ENCODE measurements around the gene ZNF160. TPM values are rescaled to one million over a fixed set of nuclear protein-coding genes. Genes with fewer than 3 reads are reported as not detected.

Gene ZNF160
- total RNA-seq, 1 experiment from 2014 or later, result 33.3 TPM

DNA sequence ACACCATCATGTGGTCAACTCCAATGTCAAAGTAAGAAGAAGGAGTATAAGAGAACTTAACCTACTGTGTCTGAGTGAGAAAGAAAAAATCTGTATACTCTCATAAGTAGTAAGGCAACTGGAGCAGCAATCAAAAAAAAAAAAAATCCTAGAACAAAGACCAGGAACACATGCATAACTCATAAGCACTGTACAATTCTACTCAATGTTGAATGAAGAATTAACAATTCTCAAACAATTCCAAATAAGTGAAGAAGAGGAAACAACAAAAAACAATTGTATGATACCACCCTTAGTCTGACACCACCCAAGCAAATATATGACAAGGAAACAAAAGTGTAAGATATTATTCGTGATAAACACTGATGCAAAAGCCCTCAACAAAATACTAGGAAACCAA is 24.6 kb downstream of the ZNF160 start:
- H3K4me3 Mint-ChIP-seq (ENCODE audit: unreplicated experiment), result no peak overlapping the region
- DNase-seq, result no peak
- H3K27me3 Mint-ChIP-seq (ENCODE audit: insufficient read depth, unreplicated experiment), result no peaks in the 10 kb centered on the region
- Histone ChIP-seq H3K4me1 (no peaks in the 10 kb centered on the region), H3K4me3 (ENCODE audit: low read depth, low read length) (no peak overlapping the region), H3K9me3 (peaks cover 13% of the 10 kb centered on the region), H3K27me3 (replicated peaks; ENCODE audit: control insufficient read depth, insufficient read depth, low read length) (no peaks in the 10 kb centered on the region), H3K36me3 (ENCODE audit: control insufficient read depth, insufficient read depth, low read length) (peaks cover 5% of the 10 kb centered on the region)
- TF ChIP-seq, protein P1, sequence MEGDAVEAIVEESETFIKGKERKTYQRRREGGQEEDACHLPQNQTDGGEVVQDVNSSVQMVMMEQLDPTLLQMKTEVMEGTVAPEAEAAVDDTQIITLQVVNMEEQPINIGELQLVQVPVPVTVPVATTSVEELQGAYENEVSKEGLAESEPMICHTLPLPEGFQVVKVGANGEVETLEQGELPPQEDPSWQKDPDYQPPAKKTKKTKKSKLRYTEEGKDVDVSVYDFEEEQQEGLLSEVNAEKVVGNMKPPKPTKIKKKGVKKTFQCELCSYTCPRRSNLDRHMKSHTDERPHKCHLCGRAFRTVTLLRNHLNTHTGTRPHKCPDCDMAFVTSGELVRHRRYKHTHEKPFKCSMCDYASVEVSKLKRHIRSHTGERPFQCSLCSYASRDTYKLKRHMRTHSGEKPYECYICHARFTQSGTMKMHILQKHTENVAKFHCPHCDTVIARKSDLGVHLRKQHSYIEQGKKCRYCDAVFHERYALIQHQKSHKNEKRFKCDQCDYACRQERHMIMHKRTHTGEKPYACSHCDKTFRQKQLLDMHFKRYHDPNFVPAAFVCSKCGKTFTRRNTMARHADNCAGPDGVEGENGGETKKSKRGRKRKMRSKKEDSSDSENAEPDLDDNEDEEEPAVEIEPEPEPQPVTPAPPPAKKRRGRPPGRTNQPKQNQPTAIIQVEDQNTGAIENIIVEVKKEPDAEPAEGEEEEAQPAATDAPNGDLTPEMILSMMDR (IDR thresholded peaks at IDR 0.05; ENCODE audit: insufficient read depth in 1 of 2, low read depth in 1 of 2, low read length in 1 of 2, severe bottlenecking in 1 of 2, unreplicated experiment in 1 of 2), result no peak
- BruUV-seq (replicated peaks), result no TSS peak
- no peak overlapping the region for H3K27ac Mint-ChIP-seq (ENCODE audit: unreplicated experiment)
- intact Hi-C loops (cut with micrococcal nuclease; ENCODE audit: unreplicated experiment), result no loop called here
- POLR2A ChIA-PET, result no interaction called here
- H3K9me3 Mint-ChIP-seq (ENCODE audit: unreplicated experiment), result peaks cover 50% of the 10 kb centered on the region
- peaks cover 52% of the 10 kb centered on the region for H3K36me3 Mint-ChIP-seq (ENCODE audit: insufficient read depth, unreplicated experiment)
- CTCF ChIA-PET, result no interaction called here
- H3K4me1 Mint-ChIP-seq (ENCODE audit: low read depth, unreplicated experiment), result no peaks in the 10 kb centered on the region

- H3K4me3 ChIP-seq (ENCODE audit: low read depth, low read length), result no peak overlapping the region
- Mint-ChIP-seq H3K27me3 (ENCODE audit: insufficient read depth, unreplicated experiment) (no peaks in the 10 kb centered on the region), H3K4me1 (ENCODE audit: low read depth, unreplicated experiment) (no peaks in the 10 kb centered on the region), H3K9me3 (ENCODE audit: unreplicated experiment) (peaks cover 47% of the 10 kb centered on the region), H3K4me3 (ENCODE audit: unreplicated experiment) (no peak overlapping the region), H3K27ac (ENCODE audit: unreplicated experiment) (no peak overlapping the region), H3K36me3 (ENCODE audit: insufficient read depth, unreplicated experiment) (peaks cover 56% of the 10 kb centered on the region)
- DNase-seq, result peak; percentile 41 to 45
- intact Hi-C loops (cut with micrococcal nuclease; ENCODE audit: unreplicated experiment), result no loop called here
- no TSS peak for BruUV-seq (replicated peaks)
- H3K27me3 ChIP-seq (replicated peaks; ENCODE audit: control insufficient read depth, insufficient read depth, low read length), result no peaks in the 10 kb centered on the region
- H3K9me3 ChIP-seq, result peaks cover 26% of the 10 kb centered on the region
- POLR2A ChIA-PET, result no interaction called here
- H3K4me1 ChIP-seq, result no peaks in the 10 kb centered on the region
- TF ChIP-seq, protein P1 (IDR thresholded peaks at IDR 0.05; ENCODE audit: insufficient read depth in 1 of 2, low read depth in 1 of 2, low read length in 1 of 2, severe bottlenecking in 1 of 2, unreplicated experiment in 1 of 2), result peak; percentile 17 to 42
- H3K36me3 ChIP-seq (ENCODE audit: control insufficient read depth, insufficient read depth, low read length), result peaks cover 4% of the 10 kb centered on the region
- CTCF ChIA-PET, result no interaction called here
Measured at GRCh38 chr19:53076984-53077383, 26.2 kb downstream of the ZNF160 start.

GRCh38 chr19:53068834-53069233 is 34.4 kb downstream of the ZNF160 start:
- no peaks in the 10 kb centered on the region for H3K4me1 ChIP-seq
- H3K27ac Mint-ChIP-seq (ENCODE audit: unreplicated experiment), result no peak overlapping the region
- H3K36me3 ChIP-seq (ENCODE audit: control insufficient read depth, insufficient read depth, low read length), result peaks cover 21% of the 10 kb centered on the region
- no peaks in the 10 kb centered on the region for H3K27me3 Mint-ChIP-seq (ENCODE audit: insufficient read depth, unreplicated experiment)
- peaks cover 57% of the 10 kb centered on the region for H3K9me3 ChIP-seq
- H3K4me3 ChIP-seq (ENCODE audit: low read depth, low read length), result no peak overlapping the region
- no TSS peak for BruUV-seq (replicated peaks)
- POLR2A ChIA-PET, result interaction anchor here (0.6 kb wide), 1 partner anchor 47 kb away, joined by 3 read pairs; no protein-coding TSS in a partner anchor
- no peak overlapping the region for H3K4me3 Mint-ChIP-seq (ENCODE audit: unreplicated experiment)
- no peak for DNase-seq
- TF ChIP-seq, protein P1 (IDR thresholded peaks at IDR 0.05; ENCODE audit: insufficient read depth in 1 of 2, low read depth in 1 of 2, low read length in 1 of 2, severe bottlenecking in 1 of 2, unreplicated experiment in 1 of 2), result no peak
- no peaks in the 10 kb centered on the region for H3K4me1 Mint-ChIP-seq (ENCODE audit: low read depth, unreplicated experiment)
- H3K27me3 ChIP-seq (replicated peaks; ENCODE audit: control insufficient read depth, insufficient read depth, low read length), result no peaks in the 10 kb centered on the region
- intact Hi-C loops (cut with micrococcal nuclease; ENCODE audit: unreplicated experiment), result loop anchor here (5.0 kb wide), 1 partner anchor 103 kb away; no protein-coding TSS in a partner anchor
- CTCF ChIA-PET, result no interaction called here
- peaks cover 40% of the 10 kb centered on the region for H3K9me3 Mint-ChIP-seq (ENCODE audit: unreplicated experiment)
- H3K36me3 Mint-ChIP-seq (ENCODE audit: insufficient read depth, unreplicated experiment), result peaks cover 75% of the 10 kb centered on the region
